ENCODE data around the gene KCNQ4. TPM values are rescaled to one million over a fixed set of nuclear protein-coding genes. Genes with fewer than 3 reads are reported as not detected.

The KCNQ4 gene
- total RNA-seq, 1 donor from 2014 or later: 0.85 TPM

GRCh38 chr1:40769815-40770214 is 13.8 kb upstream of the KCNQ4 start:
- no peak for DNase-seq (ENCODE audit: extremely low spot score, unreplicated experiment)
- no peak overlapping the region for H3K27ac Mint-ChIP-seq
- no peaks in the 10 kb centered on the region for H3K9me3 Mint-ChIP-seq
- H3K27me3 Mint-ChIP-seq: no peaks in the 10 kb centered on the region
- TF ChIP-seq CTCF (conservative IDR thresholded peaks at IDR 0.05): no peak
- H3K36me3 Mint-ChIP-seq: peaks cover 33% of the 10 kb centered on the region
- no peak overlapping the region for H3K4me3 Mint-ChIP-seq
- H3K4me1 Mint-ChIP-seq (ENCODE audit: unreplicated experiment): peaks cover 6% of the 10 kb centered on the region

- H3K27me3 Mint-ChIP-seq: no peaks in the 10 kb centered on the region
Measured at GRCh38 chr1:40770296-40771070, 13.1 kb upstream of the KCNQ4 start.

GRCh38 chr1:40772146-40772955 is 11.2 kb upstream of the KCNQ4 start:
- DNase-seq (ENCODE audit: extremely low spot score, unreplicated experiment): no peak

More at GRCh38 chr1:40770296-40771070, 13.1 kb upstream of the KCNQ4 start:
- Mint-ChIP-seq H3K4me1 (ENCODE audit: unreplicated experiment) (peaks cover 6% of the 10 kb centered on the region), H3K9me3 (no peaks in the 10 kb centered on the region), H3K4me3 (no peak overlapping the region), H3K36me3 (peaks cover 33% of the 10 kb centered on the region), H3K27ac (peak overlapping the region; percentile 46)
- TF ChIP-seq CTCF (conservative IDR thresholded peaks at IDR 0.05): no peak
- DNase-seq (ENCODE audit: extremely low spot score, unreplicated experiment): no peak

GRCh38 chr1:40773748-40774265 is 9.8 kb upstream of the KCNQ4 start:
- Mint-ChIP-seq H3K9me3 (peaks cover 11% of the 10 kb centered on the region), H3K4me3 (no peak overlapping the region), H3K36me3 (peaks cover 30% of the 10 kb centered on the region), H3K27ac (no peak overlapping the region), H3K4me1 (ENCODE audit: unreplicated experiment) (peaks cover 6% of the 10 kb centered on the region), H3K27me3 (no peaks in the 10 kb centered on the region)
- no peak for DNase-seq (ENCODE audit: extremely low spot score, unreplicated experiment)
- TF ChIP-seq CTCF (conservative IDR thresholded peaks at IDR 0.05): no peak

More at GRCh38 chr1:40772146-40772955, 11.2 kb upstream of the KCNQ4 start:
- Mint-ChIP-seq H3K4me3 (no peak overlapping the region), H3K27ac (no peak overlapping the region), H3K27me3 (no peaks in the 10 kb centered on the region), H3K9me3 (peaks cover 9% of the 10 kb centered on the region), H3K36me3 (peaks cover 34% of the 10 kb centered on the region), H3K4me1 (ENCODE audit: unreplicated experiment) (peaks cover 6% of the 10 kb centered on the region)
- TF ChIP-seq CTCF (conservative IDR thresholded peaks at IDR 0.05): no peak

GRCh38 chr1:40774266-40774998 is 9.2 kb upstream of the KCNQ4 start:
- TF ChIP-seq CTCF (conservative IDR thresholded peaks at IDR 0.05): peak; percentile 82
- Mint-ChIP-seq H3K4me1 (ENCODE audit: unreplicated experiment) (peaks cover 6% of the 10 kb centered on the region), H3K9me3 (peaks cover 11% of the 10 kb centered on the region), H3K27ac (peak overlapping the region; percentile 0), H3K4me3 (peak overlapping the region; percentile 10), H3K36me3 (peaks cover 25% of the 10 kb centered on the region), H3K27me3 (no peaks in the 10 kb centered on the region)
- no peak for DNase-seq (ENCODE audit: extremely low spot score, unreplicated experiment)
